WTC11 (cell line): ENCODE measurements around the gene THEMIS2. TPM values are rescaled to one million over a fixed set of nuclear protein-coding genes. Genes with fewer than 3 reads are reported as not detected.
A peak's percentile ranks its signal among the peaks of the same experiment; 100 is the strongest.

ENCODE experiments used
- ATAC-seq: fragments of 200-7000 bp; cut with Tn5 transposase; 2 replicates; pipeline ENCODE4 v1.10.0; 2021; ENCODE audit warnings: mild to moderate bottlenecking, moderate library complexity
- CTCF ChIA-PET: fragments of 300-600 bp; sonication (Branson Sonifier 250); formaldehyde crosslinking; loops from one replicate; lab custom pipeline; 2021; ENCODE audit warnings: antibody characterized with exemption; lab: Charles Lee
- POLR2A ChIA-PET: fragments of 350-600 bp; sonication (Branson Sonifier 250); formaldehyde crosslinking; loops from one replicate; lab custom pipeline; 2021; ENCODE audit warnings: antibody characterized with exemption; lab: Charles Lee
- DNase-seq: peaks from one replicate; pipeline ENCODE4 v3.0.0; 2021; ENCODE audit warnings: low spot score
- H3K27ac Mint-ChIP-seq: 2 replicates; pipeline ENCODE4 v1.8.0; 2021; ENCODE audit warnings: mixed read lengths
- H3K27me3 Mint-ChIP-seq: 2 replicates; pipeline ENCODE4 v1.8.0; 2021; ENCODE audit warnings: low read depth, mild to moderate bottlenecking, moderate library complexity, mixed read lengths
- H3K36me3 Mint-ChIP-seq: 2 replicates; pipeline ENCODE4 v1.8.0; 2021; ENCODE audit warnings: mixed read lengths
- H3K4me1 Mint-ChIP-seq: 2 replicates; pipeline ENCODE4 v1.8.0; 2022; ENCODE audit warnings: mixed read lengths
- H3K4me3 Mint-ChIP-seq: 2 replicates; pipeline ENCODE4 v1.8.0; 2021; ENCODE audit warnings: mild to moderate bottlenecking, moderate library complexity, mixed read lengths
- H3K9me3 Mint-ChIP-seq: 2 replicates; pipeline ENCODE4 v1.8.0; 2021; ENCODE audit warnings: mixed read lengths
- ETV6 ChIP-seq: sonication (generic); formaldehyde crosslinking; IDR thresholded peaks from 2 replicates; pipeline ENCODE4 v1.8.1; 2022; ENCODE audit warnings: mild to moderate bottlenecking, missing genetic modification reagents
- GABPB1 ChIP-seq: sonication (generic); formaldehyde crosslinking; IDR thresholded peaks from 2 replicates; pipeline ENCODE4 v1.8.1; 2023; ENCODE audit warnings: mild to moderate bottlenecking, missing genetic modification reagents
- IRF2 ChIP-seq: sonication (generic); formaldehyde crosslinking; IDR thresholded peaks from 2 replicates; pipeline ENCODE4 v1.8.0; 2022; ENCODE audit warnings: low read depth, missing genetic modification reagents, borderline replicate concordance
- JAZF1 ChIP-seq: fragments of 250-450 bp; sonication (Bioruptor Pico); IDR thresholded peaks from 2 replicates; pipeline ENCODE4 v1.9.0; 2021; ENCODE audit warnings: moderate library complexity, mild to moderate bottlenecking, inconsistent platforms
- NR3C1 ChIP-seq: sonication (generic); formaldehyde crosslinking; conservative IDR thresholded peaks from 2 replicates; pipeline ENCODE4 v1.8.1; 2023; ENCODE audit warnings: low read depth, mild to moderate bottlenecking, missing genetic modification reagents
- TCF7 ChIP-seq: sonication (generic); formaldehyde crosslinking; IDR thresholded peaks from 2 replicates; pipeline ENCODE4 v1.8.0; 2022; ENCODE audit warnings: mild to moderate bottlenecking, low read depth, missing genetic modification reagents, moderate library complexity
- ZNF232 ChIP-seq: sonication (generic); formaldehyde crosslinking; IDR thresholded peaks from 2 replicates; pipeline ENCODE4 v1.8.0; 2022; ENCODE audit warnings: mild to moderate bottlenecking, missing genetic modification reagents
- ZNF396 ChIP-seq: fragments of 250-450 bp; sonication (Bioruptor Pico); IDR thresholded peaks from 2 replicates; pipeline ENCODE4 v1.8.0; 2021; ENCODE audit warnings: mild to moderate bottlenecking, moderate library complexity, borderline replicate concordance
- ZNF416 ChIP-seq: fragments of 250-450 bp; sonication (Bioruptor Pico); IDR thresholded peaks from 2 replicates; pipeline ENCODE4 v1.9.0; 2021; ENCODE audit warnings: mild to moderate bottlenecking, inconsistent platforms
- ZNF423 ChIP-seq: fragments of 250-450 bp; sonication (Bioruptor Pico); IDR thresholded peaks from 2 replicates; pipeline ENCODE4 v2.1.2; 2022; ENCODE audit warnings: mild to moderate bottlenecking, moderate library complexity
- total RNA-seq: library from RNA; stranded (reverse); gene quantifications from 3 replicates; pipeline ENCODE4 v1.2.3, GENCODE V29; 2021
- TF ChIP-seq, protein P1 (sequence below): sonication (generic); formaldehyde crosslinking; IDR thresholded peaks from 2 replicates; pipeline ENCODE4 v1.8.1; 2023; ENCODE audit warnings: mild to moderate bottlenecking, missing genetic modification reagents
- TF ChIP-seq, protein P2 (sequence below): sonication (generic); formaldehyde crosslinking; IDR thresholded peaks from 2 replicates; pipeline ENCODE4 v1.8.1; 2023; ENCODE audit warnings: mild to moderate bottlenecking, moderate library complexity, missing genetic modification reagents
- TF ChIP-seq, protein P3 (sequence below): sonication (generic); formaldehyde crosslinking; IDR thresholded peaks from 2 replicates; pipeline ENCODE4 v1.8.0; 2023; ENCODE audit warnings: missing genetic modification reagents, mild to moderate bottlenecking, borderline replicate concordance

THEMIS2 gene
- total RNA-seq, 1 experiment from 2014 or later: 12.7 TPM

DNA sequence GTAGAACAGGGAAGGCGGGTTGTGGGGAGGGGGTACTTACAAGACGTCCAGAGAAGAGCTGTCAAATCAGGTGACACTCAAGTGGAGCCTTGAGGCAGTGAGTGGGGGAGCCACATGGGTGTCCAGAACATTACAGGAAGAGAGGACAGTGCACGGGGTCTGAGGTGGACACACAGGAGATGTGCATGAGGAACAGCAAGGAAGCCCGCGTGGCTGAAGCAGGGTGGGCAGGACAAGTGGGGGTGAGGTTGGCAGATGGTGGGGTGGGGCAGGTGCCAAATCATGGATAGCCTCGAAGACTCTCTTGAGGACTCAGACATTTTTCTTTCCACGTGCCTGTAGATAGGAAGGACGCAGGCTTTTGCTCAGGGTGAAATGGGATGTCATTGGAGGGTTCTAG lies 63.4 kb downstream of the THEMIS2 start:
- ChIA-PET CTCF (interaction anchor here (0.6 to 1.4 kb wide), 4 partner anchors 11 to 357 kb away, joined by 3 to 5 read pairs (median 4); no protein-coding TSS in a partner anchor), POLR2A (interaction anchor here (0.5 to 0.9 kb wide), 3 partner anchors 18 to 210 kb away, joined by 3 to 5 read pairs (median 4); partner anchors contain the start of gene FAM76A)
- DNase-seq: no peak
- TF ChIP-seq, protein P1, sequence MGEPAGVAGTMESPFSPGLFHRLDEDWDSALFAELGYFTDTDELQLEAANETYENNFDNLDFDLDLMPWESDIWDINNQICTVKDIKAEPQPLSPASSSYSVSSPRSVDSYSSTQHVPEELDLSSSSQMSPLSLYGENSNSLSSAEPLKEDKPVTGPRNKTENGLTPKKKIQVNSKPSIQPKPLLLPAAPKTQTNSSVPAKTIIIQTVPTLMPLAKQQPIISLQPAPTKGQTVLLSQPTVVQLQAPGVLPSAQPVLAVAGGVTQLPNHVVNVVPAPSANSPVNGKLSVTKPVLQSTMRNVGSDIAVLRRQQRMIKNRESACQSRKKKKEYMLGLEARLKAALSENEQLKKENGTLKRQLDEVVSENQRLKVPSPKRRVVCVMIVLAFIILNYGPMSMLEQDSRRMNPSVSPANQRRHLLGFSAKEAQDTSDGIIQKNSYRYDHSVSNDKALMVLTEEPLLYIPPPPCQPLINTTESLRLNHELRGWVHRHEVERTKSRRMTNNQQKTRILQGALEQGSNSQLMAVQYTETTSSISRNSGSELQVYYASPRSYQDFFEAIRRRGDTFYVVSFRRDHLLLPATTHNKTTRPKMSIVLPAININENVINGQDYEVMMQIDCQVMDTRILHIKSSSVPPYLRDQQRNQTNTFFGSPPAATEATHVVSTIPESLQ: no peak
- TF ChIP-seq ZNF396 (CRISPR knock-in tag) (no peak), ZNF232 (no peak), NR3C1 (CRISPR knock-in tag) (no peak), JAZF1 (no peak), ZNF423 (CRISPR knock-in tag) (no peak), GABPB1 (CRISPR knock-in tag) (no peak), IRF2 (no peak), ETV6 (CRISPR knock-in tag) (no peak), TCF7 (CRISPR knock-in tag) (no peak), ZNF416 (CRISPR knock-in tag) (no peak)
- TF ChIP-seq, protein P2, sequence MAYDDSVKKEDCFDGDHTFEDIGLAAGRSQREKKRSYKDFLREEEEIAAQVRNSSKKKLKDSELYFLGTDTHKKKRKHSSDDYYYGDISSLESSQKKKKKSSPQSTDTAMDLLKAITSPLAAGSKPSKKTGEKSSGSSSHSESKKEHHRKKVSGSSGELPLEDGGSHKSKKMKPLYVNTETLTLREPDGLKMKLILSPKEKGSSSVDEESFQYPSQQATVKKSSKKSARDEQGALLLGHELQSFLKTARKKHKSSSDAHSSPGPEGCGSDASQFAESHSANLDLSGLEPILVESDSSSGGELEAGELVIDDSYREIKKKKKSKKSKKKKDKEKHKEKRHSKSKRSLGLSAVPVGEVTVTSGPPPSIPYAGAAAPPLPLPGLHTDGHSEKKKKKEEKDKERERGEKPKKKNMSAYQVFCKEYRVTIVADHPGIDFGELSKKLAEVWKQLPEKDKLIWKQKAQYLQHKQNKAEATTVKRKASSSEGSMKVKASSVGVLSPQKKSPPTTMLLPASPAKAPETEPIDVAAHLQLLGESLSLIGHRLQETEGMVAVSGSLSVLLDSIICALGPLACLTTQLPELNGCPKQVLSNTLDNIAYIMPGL (CRISPR knock-in tag): no peak
- TF ChIP-seq, protein P3, sequence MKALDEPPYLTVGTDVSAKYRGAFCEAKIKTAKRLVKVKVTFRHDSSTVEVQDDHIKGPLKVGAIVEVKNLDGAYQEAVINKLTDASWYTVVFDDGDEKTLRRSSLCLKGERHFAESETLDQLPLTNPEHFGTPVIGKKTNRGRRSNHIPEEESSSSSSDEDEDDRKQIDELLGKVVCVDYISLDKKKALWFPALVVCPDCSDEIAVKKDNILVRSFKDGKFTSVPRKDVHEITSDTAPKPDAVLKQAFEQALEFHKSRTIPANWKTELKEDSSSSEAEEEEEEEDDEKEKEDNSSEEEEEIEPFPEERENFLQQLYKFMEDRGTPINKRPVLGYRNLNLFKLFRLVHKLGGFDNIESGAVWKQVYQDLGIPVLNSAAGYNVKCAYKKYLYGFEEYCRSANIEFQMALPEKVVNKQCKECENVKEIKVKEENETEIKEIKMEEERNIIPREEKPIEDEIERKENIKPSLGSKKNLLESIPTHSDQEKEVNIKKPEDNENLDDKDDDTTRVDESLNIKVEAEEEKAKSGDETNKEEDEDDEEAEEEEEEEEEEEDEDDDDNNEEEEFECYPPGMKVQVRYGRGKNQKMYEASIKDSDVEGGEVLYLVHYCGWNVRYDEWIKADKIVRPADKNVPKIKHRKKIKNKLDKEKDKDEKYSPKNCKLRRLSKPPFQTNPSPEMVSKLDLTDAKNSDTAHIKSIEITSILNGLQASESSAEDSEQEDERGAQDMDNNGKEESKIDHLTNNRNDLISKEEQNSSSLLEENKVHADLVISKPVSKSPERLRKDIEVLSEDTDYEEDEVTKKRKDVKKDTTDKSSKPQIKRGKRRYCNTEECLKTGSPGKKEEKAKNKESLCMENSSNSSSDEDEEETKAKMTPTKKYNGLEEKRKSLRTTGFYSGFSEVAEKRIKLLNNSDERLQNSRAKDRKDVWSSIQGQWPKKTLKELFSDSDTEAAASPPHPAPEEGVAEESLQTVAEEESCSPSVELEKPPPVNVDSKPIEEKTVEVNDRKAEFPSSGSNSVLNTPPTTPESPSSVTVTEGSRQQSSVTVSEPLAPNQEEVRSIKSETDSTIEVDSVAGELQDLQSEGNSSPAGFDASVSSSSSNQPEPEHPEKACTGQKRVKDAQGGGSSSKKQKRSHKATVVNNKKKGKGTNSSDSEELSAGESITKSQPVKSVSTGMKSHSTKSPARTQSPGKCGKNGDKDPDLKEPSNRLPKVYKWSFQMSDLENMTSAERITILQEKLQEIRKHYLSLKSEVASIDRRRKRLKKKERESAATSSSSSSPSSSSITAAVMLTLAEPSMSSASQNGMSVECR (CRISPR knock-in tag): no peak
- peaks cover 53% of the 10 kb centered on the region for H3K4me1 Mint-ChIP-seq
- no peaks in the 10 kb centered on the region; the same call in 1 of the 2 replicates for H3K27me3 Mint-ChIP-seq
- H3K9me3 Mint-ChIP-seq: no peaks in the 10 kb centered on the region
- no peak for ATAC-seq
- peak overlapping the region; percentile 82 for H3K4me3 Mint-ChIP-seq
- peak overlapping the region; percentile 88; the same call in 1 of the 2 replicates for H3K27ac Mint-ChIP-seq
- no peaks in the 10 kb centered on the region for H3K36me3 Mint-ChIP-seq

Other genes with a start within 250 kb of the THEMIS2 start
- 0.30 to 0.77 TPM (median 0.46 TPM) in 3 replicates for gene FGR, start 237.4 kb upstream of the THEMIS2 start, total RNA-seq
- gene IFI6, start 200.4 kb upstream of the THEMIS2 start, total RNA-seq: 4.5 to 9.4 TPM (median 6.4 TPM) in 3 replicates
- 12.5 to 14.5 TPM (median 12.8 TPM) in 3 replicates for gene FAM76A, start 146.6 kb upstream of the THEMIS2 start, total RNA-seq
- gene STX12, start 99.3 kb upstream of the THEMIS2 start, total RNA-seq: 10.1 to 10.8 TPM (median 10.3 TPM) in 3 replicates
- 39.5 to 43.0 TPM (median 41.9 TPM) in 3 replicates for gene PPP1R8, start 41.8 kb upstream of the THEMIS2 start, total RNA-seq
- gene RPA2, start 42.0 kb downstream of the THEMIS2 start, total RNA-seq: 40.9 to 53.4 TPM (median 48.8 TPM) in 3 replicates
- 25.9 to 31.6 TPM (median 26.5 TPM) in 3 replicates for gene SMPDL3B, start 62.5 kb downstream of the THEMIS2 start, total RNA-seq
- gene XKR8, start 87.4 kb downstream of the THEMIS2 start, total RNA-seq: 15.0 to 16.4 TPM (median 15.5 TPM) in 3 replicates
- 27.4 to 29.4 TPM (median 28.1 TPM) in 3 replicates for gene EYA3, start 216.1 kb downstream of the THEMIS2 start, total RNA-seq